Superior temporal gyrus (tissue), 1 donor: ENCODE data around the gene KLHDC3.

Source experiments
- DNase-seq: peaks from one replicate; pipeline ENCODE4 v3.0.0-alpha.2; 2016; ENCODE audit errors: extremely low spot score

Gene KLHDC3

DNA sequence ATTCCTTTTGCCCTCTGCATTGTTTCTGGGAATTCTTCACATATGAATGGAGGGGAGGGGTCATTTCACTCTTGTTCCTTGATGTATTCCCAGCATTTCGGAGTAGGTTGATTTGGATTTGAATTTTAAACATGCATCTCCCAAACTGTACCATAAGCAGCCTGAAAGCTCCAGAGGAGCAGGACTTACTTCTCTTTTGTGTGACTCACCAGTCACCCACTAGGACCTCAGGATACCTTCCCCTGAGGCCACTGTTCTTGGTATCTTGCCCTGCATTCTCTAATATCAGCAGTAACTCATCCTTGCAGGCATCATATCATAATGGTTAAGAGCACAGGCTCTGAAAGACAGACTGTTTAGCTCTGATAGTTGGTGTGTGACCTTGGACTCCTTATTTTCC, 44.5 kb downstream of the KLHDC3 start:
- no peak for DNase-seq

DNA sequence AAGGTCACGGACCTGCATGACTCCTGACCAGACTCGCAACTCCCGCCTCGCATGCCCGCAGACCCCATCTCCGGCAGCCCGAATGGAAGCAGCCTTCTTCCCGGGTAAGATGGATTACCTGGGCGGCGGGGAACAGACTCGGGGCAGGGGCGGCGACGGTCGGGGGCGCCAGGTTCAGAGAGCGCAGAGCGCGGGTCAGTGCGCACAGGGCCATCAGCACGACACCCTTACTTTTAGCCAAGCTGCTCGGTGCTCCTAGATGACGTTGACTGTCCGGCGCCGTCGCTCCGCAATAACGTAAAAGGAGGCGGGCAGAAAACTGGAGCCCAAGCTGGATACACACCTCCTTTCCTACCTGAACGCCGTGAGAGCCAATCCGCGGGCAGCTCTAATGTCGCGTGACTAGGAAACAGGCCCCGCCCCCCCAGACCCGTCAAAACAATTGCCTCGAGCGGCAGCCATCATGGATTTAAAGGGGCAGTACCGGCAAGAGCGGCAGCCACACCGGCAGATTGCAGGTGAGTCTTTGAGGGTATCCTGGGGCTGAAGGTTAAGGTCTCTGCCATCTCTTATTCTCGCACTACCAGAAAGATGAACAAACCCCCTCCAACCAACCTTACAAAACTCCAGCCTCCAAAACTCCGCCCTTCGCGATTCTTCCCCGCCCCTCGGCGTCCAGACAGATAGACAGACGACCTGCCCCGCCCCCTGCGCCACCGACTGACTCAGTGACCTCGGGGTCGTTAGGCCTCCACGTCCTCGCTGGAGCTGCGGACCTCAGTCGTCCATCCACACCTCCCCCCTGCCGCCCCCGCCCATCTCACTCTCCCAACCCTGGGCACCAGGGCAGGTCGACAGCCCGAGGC, 45.4 kb downstream of the KLHDC3 start, which contains the start of the genes KLC4 and MRPL2:
TSS of gene KLC4 (plus strand) at position 464 of the 866 bp plus-strand sequence. CDS start 1,705 bp downstream, outside the sequence.
TSS of gene MRPL2 (minus strand) at position 267 of the 866 bp plus-strand sequence. CDS start at position 214, 53 bp downstream.
- peak; percentile 99 for DNase-seq

DNA sequence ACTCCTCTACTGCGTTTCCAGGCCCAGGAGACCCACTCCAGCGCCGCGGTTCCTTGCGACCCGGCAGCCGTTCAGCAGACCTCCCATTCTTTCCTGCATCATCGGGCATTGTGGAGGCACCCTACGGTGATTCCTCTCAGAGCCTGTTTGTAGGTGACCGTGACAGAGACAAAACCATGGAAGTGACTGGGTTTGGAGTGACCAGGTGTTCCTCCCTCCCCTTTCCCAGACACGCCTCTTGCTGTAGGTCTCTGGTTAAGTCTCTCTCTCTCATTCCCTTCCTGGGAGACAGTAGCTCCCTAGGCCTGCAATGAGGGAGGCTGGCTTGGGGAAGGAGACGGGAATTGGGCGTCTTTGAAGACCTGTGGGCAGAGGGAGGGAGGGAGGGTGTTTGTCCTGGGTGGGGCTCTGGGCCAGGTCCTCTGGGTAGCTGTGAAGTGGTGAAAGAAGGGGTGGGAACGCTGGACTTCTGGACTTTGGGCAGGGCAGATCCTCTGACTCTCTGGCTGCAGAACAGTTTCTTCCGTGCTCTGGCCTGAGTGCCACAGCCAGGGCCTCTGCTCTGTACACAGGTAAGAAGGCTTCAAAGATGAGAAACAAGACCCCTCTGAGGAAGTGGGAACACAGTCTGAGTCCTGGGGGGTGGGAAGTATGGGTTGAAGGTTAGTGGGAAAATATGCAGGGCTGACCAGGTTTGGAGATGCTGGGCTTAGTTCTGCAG, 46.1 kb downstream of the KLHDC3 start:
- DNase-seq, result no peak

DNA sequence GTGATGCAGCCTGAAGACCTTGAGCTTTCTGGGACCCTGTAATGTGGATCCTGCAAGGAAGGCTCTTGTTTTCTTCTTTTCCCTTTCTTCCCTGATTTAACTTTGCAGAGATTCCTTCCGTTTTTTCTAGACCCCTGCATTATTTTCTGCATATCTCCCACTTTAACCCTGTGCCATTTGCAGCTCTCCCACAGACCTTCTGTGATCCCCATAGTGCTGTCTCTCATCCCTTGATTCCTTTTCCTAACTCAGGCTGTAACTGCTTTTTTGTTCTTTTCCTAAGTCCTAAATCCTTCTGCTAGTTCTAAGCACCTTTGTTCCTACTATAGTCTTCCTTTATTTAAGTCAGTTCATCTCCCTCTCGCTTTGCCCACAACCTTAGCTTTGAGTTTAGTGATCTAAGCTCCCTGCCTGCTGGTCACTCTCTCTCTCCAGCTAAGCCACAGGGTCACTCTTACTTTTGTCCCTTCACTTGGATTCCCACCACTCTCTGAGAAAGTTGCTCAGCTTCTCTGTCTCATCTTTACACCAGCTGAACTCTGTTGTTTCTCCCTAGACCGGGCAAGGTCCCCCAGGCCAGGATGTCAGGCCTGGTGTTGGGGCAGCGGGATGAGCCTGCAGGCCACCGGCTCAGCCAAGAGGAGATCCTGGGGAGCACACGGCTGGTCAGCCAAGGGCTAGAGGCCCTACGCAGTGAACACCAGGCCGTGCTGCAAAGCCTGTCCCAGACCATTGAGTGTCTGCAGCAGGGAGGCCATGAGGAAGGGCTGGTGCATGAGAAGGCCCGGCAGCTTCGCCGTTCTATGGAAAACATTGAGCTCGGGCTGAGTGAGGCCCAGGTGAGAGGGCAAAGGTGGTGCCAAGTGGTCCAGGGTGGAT, 46.9 kb downstream of the KLHDC3 start:
- no peak for DNase-seq

DNA sequence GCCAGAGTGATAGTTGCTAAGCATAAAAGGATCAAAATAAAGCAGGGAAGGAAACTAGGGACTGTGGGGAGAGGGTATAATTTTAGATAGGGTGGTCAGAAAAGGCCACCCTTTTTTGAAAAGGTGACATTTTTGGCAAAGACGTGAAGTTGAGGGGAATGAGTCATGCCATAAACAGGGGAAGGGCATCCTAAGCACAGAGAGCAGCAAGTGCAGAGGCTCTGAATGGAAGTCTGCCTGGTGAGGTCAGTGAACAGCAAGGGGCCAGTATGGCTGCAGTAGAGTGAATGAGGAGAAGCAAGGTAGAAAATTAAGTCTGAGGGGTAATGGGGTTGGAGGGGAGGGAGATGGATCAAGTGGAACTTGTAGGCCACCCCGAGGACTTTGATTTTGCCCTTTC, 47.8 kb downstream of the KLHDC3 start:
- DNase-seq, result no peak

DNA sequence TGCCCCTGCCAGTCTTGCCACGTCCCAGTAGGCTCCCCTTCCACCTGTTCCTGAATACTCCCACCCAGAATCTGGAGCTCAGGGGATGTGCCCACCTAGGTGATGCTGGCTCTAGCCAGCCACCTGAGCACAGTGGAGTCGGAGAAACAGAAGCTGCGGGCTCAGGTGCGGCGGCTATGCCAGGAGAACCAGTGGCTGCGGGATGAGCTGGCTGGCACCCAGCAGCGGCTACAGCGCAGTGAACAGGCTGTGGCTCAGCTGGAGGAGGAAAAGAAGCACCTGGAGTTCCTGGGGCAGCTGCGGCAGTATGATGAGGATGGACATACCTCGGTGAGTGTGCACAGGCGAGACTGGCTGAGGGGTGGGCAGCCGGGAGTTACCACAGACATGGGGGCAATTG, 48.8 kb downstream of the KLHDC3 start:
- DNase-seq, result no peak

DNA sequence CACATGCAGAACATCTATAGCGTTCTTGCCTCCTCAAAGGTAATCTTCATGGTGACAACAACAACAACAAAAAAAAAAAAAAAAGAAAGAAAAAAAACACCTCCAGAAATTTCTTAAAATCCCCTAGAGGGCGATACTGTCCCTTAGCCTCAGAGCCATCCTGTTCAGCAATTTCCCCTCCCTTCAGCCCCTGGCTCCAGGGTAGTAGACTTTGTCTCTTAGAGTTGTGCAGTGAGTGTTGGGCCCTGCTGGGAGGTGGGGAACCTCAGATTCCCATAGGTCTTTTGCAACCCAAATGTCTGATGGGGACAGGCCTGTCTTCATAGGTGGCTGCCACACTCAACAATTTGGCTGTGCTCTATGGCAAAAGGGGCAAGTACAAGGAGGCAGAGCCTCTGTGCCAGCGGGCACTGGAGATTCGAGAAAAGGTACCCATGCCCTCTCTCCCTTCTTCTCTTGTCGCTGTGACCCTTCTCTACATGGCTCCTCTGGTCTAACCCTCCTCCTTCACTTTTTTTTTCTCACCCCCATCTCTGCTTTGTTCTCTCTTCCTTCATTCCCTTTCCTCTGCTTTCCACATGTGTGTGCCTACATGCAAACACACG, 56.1 kb downstream of the KLHDC3 start:
- DNase-seq, result no peak
